Urothelium cell line (cell line): ENCODE measurements around the gene RPTOR.

Experiments used
- DNase-seq: peaks from one replicate; pipeline ENCODE4 v3.0.0; 2011; ENCODE audit warnings: low spot score, mixed read lengths
- FAIRE-seq: peaks from 2 replicates; lab custom pipeline; 2011; peaks lifted over from hg19 to GRCh38; lab: Jason Lieb, UNC

RPTOR gene

DNA sequence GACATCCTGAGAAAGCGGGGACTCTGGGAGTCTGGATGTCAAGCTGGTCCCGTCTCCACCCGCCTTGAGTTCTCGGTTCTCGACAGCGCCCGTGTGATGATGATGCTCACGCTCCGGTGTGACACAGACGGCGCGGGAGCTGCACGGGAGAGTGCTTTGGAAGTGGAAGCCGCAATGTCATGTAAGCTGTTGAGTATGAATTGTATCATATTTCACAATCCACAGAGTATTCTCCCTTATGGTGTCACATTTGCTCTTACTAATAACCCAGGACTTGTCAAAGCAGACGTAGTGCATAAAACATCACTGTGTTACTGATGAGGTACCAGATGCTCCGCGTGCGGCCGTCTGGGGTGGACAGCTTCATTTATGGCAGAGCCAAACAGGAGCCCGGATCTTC is 229.5 kb downstream of the RPTOR start:
- DNase-seq (no peak), FAIRE-seq (peak; percentile 20)

DNA sequence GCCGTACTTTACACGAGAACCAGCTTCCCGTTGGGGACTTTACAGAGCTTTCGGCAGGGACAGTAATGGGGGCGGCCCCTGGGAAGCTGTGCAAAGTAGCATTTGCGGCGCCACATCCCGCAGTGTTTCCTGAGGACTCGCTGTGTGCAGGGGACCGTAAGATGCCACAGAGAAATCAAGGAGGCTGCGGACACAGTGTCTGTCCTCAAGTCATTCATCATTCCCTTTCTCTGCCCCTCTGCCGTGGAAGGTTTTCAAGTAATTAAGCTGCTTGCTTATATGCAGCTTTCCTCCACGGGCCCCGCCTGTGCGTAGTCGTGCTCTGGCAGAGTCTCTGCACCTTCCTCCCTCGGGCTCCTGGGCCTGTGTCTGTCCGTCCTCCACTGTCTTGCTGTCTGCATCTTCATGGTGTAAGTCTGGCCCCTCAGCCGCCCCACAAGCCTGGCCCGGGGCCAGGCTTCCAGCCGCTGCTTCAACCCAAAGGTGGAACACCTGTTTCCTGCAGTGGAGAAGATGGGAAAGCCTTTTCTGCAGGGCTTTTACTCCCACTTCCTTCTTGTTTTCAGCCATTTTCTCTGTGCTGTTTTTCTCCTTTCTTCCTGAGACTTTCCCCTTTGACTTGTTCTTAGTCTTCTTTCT is 230.1 kb downstream of the RPTOR start:
- FAIRE-seq, result no peak
- no peak for DNase-seq

DNA sequence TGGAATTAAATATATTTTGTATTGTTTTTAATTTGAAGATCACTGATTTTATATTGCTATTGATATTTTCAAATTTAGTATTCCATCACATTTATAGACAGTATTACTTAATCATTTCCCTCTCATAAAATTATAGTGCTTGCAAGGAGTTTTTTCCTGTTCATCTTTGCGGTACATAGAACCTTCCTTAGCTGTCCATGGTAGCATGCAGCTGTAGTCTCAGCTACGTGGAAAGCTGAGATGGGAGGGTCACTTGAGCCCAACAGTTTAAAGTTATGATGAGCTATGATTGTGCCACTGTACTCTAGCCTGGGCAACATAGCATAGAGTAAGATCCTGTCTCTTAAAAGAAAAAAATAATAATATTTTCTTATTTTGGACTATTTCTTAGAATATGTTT is 231.2 kb downstream of the RPTOR start:
- DNase-seq, result no peak
- no peak for FAIRE-seq

DNA sequence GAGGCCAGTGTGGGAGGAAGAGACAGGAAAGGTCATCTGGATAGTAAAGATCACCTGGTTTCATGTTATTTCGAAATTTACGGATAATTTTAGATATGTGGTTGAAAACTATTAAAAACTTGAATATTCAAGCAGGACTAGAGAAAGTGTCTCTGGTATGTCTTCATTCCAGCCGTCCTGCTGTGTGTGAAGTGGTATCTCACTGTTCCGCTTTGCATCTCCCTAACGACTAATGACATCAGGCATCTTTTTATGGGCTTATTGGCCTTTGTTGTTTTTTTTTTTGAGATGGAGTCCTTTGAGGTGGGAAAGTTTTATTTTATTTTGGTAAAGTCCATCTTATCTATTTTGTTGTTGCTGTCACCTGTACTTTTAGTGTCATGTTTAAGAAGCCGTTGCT is 232.6 kb downstream of the RPTOR start:
- no peak for DNase-seq
- FAIRE-seq, result no peak

DNA sequence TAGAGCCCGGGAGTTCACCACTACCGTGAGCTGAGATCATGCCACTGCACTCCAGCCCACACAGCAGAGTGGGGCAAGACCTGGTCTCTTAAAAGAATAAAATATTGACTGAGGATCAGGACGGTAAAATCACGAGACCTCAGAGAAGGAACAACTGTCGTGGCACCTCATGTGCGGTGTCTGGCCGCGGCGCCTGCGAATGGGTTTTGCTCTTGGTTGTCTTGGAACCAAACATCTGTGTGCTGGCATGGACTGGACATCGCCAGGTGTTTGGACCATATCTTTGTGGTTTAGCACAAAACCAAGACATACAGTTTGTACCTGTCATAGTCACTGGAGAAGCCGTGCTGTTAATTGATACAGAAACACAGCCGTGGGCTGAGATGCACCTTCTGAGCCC is 234.1 kb downstream of the RPTOR start:
- FAIRE-seq, result no peak
- DNase-seq, result no peak

DNA sequence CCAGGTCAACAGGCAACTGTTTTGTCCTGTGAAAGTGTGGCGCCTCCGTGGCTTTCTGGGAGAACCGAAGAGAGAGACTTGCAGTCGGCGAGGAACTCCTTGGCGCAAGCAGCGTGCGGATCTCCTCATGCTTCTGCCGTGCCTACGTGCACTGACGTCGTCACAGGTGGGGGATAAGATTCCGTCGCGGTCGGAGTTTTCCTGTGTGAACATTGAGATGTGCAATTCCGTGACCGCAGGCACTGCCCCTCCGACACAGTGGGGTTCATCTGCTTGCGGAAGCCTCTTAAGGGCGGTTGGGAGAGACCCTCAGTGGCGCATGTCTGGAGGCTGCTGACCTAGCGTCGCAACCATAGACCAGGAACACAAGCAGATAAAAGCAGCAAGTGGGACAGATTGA is 234.7 kb downstream of the RPTOR start:
- no peak for DNase-seq
- FAIRE-seq, result no peak

DNA sequence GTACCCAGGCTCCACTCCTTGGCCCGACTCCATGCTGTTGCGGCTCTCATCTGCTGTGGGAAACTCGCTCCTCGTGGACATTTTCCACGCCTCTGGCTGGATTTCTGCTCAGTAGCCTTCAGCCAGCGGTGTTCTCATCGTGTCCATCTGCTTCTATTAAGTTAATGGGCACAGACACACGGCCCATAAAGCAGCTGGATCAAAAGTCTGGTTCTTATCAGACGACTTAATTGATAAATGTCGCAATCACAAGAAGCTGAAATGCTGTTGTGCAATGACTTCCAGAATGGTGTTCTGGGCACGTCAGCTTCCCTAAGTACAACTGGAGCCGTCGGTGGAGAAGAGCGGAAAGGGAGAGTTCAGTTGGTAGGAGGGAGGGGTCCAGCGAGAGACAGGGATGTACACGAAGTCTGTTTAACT is 235.3 kb downstream of the RPTOR start:
- no peak for FAIRE-seq

DNA sequence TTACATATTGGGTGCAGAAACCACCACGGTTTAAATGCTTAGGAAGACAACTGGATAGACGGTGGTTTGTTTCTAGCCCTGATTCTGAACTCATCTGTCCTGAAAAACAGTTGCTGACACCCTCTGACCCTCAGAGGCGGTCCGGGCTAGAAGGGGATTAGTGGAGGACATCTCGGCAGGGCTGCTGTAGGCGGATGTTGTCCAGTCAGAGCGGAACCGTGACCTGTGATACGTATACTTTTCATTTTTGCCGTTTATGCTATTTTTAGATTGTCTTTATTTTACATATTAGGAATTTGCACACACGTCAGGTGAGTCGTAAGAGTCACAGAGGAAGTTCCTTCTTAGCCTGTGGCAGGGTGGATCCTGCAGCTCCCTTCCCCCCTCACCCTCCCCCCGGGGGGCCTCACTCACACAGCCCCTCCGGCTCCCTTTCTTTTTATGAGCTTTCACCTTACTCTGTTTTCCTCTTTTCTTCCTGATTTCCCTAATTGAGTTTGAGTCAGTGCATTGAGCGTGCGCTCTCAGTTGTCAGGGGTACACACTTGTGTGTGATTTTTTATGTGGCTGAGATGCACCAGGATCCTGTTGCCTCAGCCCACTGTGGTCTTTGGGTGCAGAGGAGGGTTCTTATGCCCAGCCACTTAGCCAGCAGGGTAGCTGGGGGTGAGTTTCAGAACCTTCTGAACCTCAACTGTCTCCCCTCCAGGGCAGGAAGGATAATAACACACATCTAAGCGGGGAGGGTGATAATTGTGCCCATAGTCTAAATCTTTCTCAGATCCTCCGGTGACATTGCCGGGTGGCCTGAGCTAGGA is 236.0 kb downstream of the RPTOR start:
- DNase-seq, result no peak
- FAIRE-seq, result no peak

More for the DNA sequence above, 235.3 kb downstream of the RPTOR start:
- no peak for DNase-seq

DNA sequence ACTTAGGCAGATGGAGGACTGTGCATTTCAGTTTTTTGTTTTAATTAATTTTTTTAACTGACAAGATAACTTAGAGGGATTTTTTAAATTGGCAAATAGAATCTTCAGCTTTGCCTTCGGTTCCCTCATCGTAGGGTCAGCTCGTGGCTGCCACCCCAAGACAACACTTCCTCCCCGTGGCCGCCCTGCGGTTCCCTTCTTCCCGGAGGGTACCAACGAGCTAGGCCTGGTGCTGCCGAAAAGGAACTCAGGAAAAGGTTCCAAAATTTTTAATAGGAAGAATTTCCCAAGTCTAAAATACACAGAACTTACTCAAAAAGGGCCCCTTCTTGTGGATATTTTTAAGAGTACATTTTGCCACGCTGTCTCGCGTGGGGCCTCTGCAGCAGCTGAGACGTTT is 236.6 kb downstream of the RPTOR start:
- FAIRE-seq, result no peak
- no peak for DNase-seq

DNA sequence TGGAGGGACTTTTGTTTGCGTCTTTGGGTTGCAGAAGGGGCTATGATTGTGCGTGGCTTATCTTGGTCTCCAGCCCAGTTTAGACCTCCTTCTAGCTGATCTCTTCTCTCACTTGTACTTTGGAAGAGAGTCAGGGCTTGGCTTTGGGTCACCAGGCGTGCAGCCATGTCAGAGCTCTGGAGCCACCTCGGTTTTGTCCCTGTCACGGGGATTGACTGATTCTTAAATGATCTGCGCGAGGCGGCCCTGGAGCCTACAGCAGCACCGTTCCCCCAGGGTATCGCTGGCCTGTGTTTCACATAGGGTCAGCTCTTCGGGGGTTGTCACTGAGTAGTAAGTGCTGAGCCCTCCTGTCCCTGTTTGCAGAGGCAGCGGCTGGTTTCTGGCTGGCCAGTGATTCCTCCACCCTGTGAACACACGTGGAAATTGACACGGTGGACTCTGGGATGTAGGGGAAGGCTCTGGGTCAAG is 237.2 kb downstream of the RPTOR start:
- FAIRE-seq (no peak), DNase-seq (no peak)

DNA sequence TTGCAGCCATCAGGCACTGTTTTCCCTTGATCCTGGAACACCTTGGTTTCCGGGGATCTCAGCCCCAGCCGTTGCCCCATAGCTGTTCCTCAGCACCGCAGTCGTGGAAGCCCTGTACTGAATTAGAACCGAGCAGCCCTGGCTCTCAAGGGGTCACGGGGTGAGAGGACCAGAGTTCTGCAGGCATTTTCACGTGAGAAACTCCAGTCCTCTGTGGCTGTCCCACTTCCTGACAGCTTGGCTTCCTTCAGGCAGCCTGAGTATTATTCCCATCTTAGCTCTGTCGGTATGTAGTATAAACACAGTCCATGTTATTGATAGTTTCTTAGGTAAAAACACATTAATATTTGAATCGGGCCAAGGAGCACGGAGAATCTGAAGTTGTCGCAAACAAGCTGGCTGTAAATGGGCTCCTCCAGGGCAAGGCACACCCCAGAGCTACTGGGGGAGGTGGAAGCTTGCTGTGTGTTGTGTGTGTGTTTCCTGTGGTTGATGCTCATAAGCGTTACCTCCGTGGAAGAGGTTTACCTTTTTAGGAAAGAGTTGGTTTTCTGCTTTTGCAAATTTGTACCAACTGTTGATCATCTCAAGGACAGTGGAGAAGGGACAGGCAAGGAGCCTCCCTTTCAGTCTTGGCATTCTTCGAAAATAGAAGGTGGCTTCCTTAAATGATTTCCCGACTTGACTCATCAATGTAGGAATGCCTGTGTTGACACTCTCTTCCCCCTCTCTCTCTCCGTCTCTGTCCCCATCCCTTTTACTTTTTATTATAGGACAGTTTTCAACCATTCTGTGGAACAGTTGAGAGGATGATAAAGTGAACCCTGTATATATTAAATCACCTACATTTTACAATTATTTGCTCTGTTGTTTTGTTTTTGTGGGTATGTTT is 238.1 kb downstream of the RPTOR start:
- DNase-seq (peak; percentile 41), FAIRE-seq (peak; percentile 77)

DNA sequence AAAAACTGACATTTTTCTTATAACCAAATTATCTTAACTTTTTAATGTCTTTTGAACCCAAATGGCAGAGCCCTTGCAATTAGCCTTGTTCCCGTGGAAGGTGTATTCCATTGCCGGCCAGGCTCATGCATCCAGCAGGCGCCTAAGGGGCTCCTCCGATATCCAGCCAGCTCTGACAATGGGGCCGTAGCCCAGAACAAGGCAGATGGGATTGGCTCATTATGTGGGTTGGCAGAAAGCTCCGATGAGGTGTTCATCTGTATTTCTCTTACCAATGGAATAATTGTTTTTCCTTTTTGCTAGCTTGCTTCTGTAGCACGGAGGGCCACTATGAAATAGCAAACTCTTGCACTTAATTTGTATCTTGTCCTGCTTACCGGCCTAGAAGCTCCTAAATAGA is 238.8 kb downstream of the RPTOR start:
- DNase-seq (no peak), FAIRE-seq (no peak)

DNA sequence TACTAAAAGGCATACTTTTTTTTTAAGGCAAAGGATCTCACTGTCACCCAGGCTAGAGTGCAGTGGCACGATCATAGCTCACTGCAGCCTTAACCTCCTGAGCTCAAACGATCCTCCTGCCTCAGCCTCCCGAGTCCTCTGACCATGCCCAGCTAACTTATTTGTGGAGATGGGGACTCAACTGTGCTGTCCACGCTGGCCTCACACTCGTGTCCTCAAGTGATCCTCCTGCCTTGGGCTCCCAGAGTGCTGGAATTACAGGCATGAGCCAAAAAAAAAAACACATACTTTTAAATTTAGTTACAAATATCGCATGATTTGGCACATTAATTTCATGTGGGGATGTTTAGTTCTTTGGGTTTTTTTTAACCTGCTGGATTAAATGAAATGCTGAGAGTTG is 239.3 kb downstream of the RPTOR start:
- DNase-seq, result no peak
- FAIRE-seq, result no peak

DNA sequence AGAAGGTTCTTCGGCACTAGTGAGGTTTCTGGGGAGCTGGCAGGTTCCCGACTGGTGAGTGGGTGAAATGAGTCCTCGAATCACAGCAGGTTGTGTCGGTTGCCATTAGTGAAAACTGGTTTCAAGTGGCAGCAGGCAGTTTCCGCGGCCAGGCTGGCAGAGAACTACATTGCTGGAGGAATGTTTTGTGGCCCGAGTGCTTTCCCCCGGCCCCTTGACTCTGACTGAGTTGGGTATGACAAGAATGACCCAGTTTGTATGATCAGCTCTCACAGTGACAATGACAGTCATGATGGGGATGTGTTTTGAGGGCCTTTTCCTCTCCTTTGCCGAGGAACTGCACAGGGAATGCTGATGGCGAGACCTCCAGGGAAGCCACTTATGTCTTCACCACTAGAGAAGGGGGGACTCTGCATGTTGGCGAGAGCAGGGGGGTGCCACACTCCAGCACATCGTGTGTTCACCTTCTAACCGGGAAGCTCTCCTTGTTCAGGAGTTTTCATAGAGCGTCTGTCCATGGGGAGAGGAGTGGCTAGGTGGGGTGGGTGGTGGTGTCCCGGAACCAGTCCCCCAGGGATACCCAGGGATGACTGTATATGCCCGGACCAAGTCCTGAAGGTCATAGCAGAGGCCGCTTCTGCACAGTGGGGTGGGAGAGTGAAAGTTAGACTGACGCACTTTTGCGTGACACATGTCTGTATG is 241.0 kb downstream of the RPTOR start:
- DNase-seq, result no peak
- no peak for FAIRE-seq

DNA sequence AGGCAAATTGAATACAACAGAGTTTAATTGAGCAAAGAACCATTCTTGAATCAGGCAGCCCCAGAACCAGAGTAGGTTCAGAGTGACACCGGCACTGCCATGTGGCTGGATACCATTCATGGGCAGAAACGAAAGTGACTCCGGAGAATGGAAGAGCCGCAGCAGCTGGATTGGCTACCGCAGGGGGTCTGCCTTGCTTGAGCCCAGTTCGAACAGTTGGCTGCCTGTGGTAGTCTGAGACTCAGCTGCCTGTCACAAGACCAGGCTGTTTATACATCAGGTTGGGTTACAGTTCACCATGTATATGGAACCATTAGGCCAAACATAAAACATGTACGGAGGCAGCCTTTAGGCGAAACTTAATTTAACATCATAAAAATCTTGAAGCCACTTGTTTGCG is 241.8 kb downstream of the RPTOR start:
- DNase-seq, result no peak
- FAIRE-seq, result no peak

DNA sequence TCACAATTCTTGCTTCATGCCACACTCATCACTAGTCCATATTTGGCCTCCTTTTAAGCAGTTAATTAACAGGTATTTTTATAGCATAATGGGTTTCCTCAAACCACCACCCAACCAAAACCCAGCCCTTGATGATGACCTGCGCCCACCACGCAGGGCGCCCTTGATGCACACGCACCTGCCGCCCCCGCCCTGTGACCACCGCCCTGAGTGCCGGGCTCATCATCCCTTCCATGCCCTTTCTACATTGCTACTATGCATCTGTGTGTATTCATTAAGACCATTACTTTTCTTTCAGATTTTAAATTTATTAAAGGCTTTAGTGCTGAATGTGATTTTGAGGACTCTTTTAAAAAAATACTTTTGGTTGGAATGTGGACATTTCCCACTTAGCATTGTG is 242.2 kb downstream of the RPTOR start:
- no peak for FAIRE-seq
- DNase-seq, result no peak

DNA sequence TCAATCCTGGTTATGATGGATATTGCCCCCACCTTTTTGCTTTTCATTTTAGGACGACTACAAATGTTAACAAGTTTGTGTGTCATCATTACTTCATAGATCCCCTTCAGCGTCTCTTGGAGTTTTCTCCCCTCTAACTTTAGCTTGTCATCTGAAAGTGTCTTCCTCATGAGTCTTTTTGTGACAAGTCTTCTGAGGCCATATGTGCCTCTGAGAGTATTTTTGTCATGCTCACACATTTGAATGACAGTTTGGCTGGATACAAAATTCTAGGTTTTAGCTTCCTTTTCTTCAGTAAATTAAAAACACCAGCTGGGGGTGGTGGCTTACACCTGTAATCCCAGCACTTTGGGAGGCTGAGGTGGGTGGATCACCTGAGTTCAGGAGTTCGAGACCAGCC is 243.2 kb downstream of the RPTOR start:
- DNase-seq (no peak), FAIRE-seq (no peak)

DNA sequence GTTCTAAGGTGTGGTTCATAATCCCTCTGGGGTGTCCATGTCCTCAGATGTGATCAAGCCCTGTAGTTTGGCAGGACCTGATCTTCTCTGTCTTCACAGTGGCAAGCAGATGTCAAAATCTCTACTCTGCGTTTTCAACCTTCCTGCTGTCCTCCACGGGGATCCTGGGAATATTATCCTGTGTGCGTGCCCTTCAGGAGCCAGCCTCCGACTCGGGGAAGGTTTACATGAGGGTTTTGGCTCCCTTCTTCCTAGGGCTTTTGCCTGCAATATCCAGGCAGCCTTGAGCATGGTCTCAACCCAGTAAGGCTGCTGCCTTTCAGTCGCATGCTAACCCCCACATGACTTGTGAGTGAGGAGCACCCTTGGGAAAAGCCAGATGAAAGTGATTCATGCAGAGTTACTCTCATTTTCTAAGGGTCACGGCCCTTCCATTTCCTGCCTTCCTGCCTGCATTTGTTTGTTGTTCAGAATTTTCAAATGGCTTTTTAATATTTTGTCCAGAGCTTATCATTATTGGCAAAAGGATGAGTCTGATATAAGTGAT is 244.8 kb downstream of the RPTOR start:
- DNase-seq (peak; percentile 77), FAIRE-seq (peak; percentile 86)

DNA sequence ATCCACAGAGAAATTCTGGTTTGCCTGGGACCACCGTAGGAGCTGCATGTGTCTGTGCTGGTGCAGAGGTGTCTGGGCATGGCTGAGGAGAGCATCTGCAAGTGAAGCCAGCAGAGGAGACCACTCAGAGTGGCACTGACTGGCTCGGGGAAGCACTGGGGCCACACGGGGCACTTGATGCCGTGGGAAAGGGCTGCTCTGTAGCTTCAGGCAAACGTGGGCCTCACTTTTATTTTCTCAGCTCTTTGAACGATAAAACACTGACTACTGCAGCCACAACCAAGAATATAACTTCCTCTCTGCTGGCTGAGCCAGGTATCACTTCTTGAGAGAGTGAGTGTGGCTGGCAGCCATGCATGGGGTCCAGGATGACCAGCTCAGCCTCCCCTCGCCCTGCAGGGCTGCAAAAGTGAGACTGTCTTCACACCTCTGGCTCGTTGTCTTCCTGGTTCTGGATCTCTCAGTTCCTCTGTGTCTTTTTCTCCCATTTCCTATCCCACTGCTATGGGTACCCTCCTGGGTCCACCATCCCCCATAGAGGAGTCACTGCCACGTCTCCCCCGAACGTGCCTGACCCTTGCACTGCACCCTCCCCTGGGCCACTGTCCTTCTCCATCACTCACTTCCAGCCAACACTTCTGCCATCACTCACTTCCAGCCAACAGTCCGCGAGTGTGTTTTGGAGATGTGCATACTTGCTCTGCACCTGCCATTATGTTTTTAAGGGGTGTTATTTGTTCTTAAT is 245.6 kb downstream of the RPTOR start:
- no peak for FAIRE-seq
- no peak for DNase-seq
